ENCODE data around the gene CHD5. TPM values are rescaled to one million over a fixed set of nuclear protein-coding genes. Genes with fewer than 3 reads are reported as not detected.

The CHD5 gene
- total RNA-seq, 4 donors from 2014 or later = 0.04 to 0.36 (median 0.13) TPM; not detected in 1

DNA sequence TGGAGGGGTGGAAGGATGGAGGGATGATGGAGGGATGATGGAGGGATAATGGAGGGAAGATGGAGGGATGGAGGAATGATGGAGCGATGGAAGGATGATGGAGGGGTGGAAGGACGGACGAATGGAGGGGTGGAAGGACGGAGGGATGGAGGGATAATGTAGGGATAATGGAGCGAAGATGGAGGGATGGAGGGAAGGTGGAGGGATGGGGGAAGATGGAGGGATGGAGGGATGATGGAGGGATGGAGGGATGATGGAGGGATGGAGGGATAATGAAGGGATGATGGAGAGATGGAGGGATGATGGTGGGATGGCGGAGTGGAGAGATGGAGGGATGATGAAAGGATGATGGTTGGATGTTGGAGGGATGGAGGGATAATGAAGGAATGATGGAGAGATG is 73.1 kb downstream of the CHD5 start:
- 82% methylated on average over 6 of the region's 6 CpGs for WGBS
- H3K27me3 ChIP-seq = peaks cover 63% of the 10 kb centered on the region
- H3K4me3 ChIP-seq = no peak overlapping the region
- TF ChIP-seq POLR2AphosphoS5 (IDR thresholded peaks at IDR 0.05) = no peak
- TF ChIP-seq EP300 (IDR thresholded peaks at IDR 0.05) = no peak
- no peak for TF ChIP-seq POLR2A (IDR thresholded peaks at IDR 0.05)
- TF ChIP-seq, protein P1, sequence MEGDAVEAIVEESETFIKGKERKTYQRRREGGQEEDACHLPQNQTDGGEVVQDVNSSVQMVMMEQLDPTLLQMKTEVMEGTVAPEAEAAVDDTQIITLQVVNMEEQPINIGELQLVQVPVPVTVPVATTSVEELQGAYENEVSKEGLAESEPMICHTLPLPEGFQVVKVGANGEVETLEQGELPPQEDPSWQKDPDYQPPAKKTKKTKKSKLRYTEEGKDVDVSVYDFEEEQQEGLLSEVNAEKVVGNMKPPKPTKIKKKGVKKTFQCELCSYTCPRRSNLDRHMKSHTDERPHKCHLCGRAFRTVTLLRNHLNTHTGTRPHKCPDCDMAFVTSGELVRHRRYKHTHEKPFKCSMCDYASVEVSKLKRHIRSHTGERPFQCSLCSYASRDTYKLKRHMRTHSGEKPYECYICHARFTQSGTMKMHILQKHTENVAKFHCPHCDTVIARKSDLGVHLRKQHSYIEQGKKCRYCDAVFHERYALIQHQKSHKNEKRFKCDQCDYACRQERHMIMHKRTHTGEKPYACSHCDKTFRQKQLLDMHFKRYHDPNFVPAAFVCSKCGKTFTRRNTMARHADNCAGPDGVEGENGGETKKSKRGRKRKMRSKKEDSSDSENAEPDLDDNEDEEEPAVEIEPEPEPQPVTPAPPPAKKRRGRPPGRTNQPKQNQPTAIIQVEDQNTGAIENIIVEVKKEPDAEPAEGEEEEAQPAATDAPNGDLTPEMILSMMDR (IDR thresholded peaks at IDR 0.05) = no peak
- no peaks in the 10 kb centered on the region for H3K4me1 ChIP-seq
- H3K36me3 ChIP-seq = no peaks in the 10 kb centered on the region
- no peak overlapping the region for H3K27ac ChIP-seq
- DNase-seq (ENCODE audit: low spot score in 2 of 2) = no peak
- H3K9me3 ChIP-seq = no peaks in the 10 kb centered on the region

- H3K27me3 ChIP-seq = peaks cover 62% of the 10 kb centered on the region
- WGBS = 90% methylated on average over 19 of the region's 28 CpGs
- H3K36me3 ChIP-seq = no peaks in the 10 kb centered on the region
Observed at GRCh38 chr1:6106321-6106731, 73.8 kb downstream of the CHD5 start.

GRCh38 chr1:6105763-6106162 is 74.4 kb downstream of the CHD5 start:
- H3K9me3 ChIP-seq = no peaks in the 10 kb centered on the region
- no peak for TF ChIP-seq POLR2AphosphoS5 (IDR thresholded peaks at IDR 0.05)
- no peak for TF ChIP-seq POLR2A (IDR thresholded peaks at IDR 0.05)
- TF ChIP-seq, protein P1 (IDR thresholded peaks at IDR 0.05) = no peak
- TF ChIP-seq EP300 (IDR thresholded peaks at IDR 0.05) = no peak
- WGBS = 88% methylated on average over 5 of the region's 7 CpGs
- no peak for DNase-seq (ENCODE audit: low spot score in 2 of 2)
- H3K27ac ChIP-seq = no peak overlapping the region
- no peaks in the 10 kb centered on the region for H3K36me3 ChIP-seq
- H3K4me3 ChIP-seq = no peak overlapping the region
- H3K27me3 ChIP-seq = peaks cover 61% of the 10 kb centered on the region
- no peaks in the 10 kb centered on the region for H3K4me1 ChIP-seq

More at GRCh38 chr1:6106321-6106731, 73.8 kb downstream of the CHD5 start:
- no peak for TF ChIP-seq EP300 (IDR thresholded peaks at IDR 0.05)
- TF ChIP-seq POLR2A (IDR thresholded peaks at IDR 0.05) = no peak
- TF ChIP-seq, protein P1 (IDR thresholded peaks at IDR 0.05) = no peak
- TF ChIP-seq POLR2AphosphoS5 (IDR thresholded peaks at IDR 0.05) = no peak
- Histone ChIP-seq H3K27ac (no peak overlapping the region), H3K9me3 (no peaks in the 10 kb centered on the region), H3K4me3 (no peak overlapping the region), H3K4me1 (no peaks in the 10 kb centered on the region)
- DNase-seq (ENCODE audit: low spot score in 2 of 2) = no peak

DNA sequence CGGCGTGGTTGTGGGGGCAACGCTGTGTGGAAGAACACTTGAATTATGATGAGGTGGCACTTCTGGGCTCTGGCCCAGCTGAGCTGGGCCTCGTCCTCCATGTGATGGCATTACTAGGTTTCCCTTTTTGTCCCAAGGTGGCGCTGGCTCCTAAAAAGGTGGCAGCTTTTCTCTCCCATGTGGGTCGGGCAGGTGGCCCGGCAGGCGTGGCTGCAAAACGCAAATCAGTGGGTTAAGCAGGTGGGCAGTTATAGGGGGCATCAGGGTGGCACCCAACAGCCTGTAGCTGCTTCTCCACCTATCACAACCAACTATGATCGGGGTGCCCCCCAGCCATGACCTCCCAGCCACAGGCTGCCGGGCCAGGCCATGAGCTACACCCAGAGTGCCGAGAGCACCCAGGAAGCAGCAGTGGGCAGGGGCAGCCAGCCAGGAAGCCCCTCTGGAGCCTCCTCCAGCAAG is 74.9 kb downstream of the CHD5 start:
- 76% methylated on average over 9 of the region's 12 CpGs for WGBS
- Histone ChIP-seq H3K4me1 (no peaks in the 10 kb centered on the region), H3K9me3 (no peaks in the 10 kb centered on the region), H3K27ac (no peak overlapping the region), H3K27me3 (peaks cover 60% of the 10 kb centered on the region), H3K36me3 (no peaks in the 10 kb centered on the region), H3K4me3 (no peak overlapping the region)
- no peak for DNase-seq (ENCODE audit: low spot score in 2 of 2)
- TF ChIP-seq, protein P1 (IDR thresholded peaks at IDR 0.05) = no peak
- TF ChIP-seq POLR2AphosphoS5 (IDR thresholded peaks at IDR 0.05) (no peak), EP300 (IDR thresholded peaks at IDR 0.05) (no peak), POLR2A (IDR thresholded peaks at IDR 0.05) (no peak)

DNA sequence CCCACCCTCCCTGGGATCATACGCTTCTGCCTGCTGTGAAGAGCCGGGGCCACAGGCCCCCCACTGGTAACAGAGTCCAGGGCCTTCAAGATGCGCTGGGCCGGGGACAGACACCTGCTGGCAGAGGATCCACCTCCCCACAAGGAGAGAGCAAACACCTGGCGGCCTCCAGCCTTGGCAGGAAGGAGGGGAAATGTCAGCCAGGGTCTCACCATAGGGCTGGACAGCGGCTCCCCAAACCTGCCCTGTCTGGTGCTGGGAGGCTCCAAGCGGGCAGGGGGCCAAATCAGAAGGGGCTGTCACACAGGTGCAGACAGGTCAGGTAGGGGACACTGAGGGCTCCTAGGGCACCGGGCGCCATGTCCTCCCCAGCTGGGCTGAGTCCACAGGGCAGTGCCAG is 75.5 kb downstream of the CHD5 start:
- Histone ChIP-seq H3K4me3 (no peak overlapping the region), H3K9me3 (no peaks in the 10 kb centered on the region), H3K27me3 (peaks cover 57% of the 10 kb centered on the region), H3K36me3 (no peaks in the 10 kb centered on the region), H3K4me1 (no peaks in the 10 kb centered on the region), H3K27ac (no peak overlapping the region)
- 100% methylated on average over 2 of the region's 9 CpGs for WGBS
- TF ChIP-seq, protein P1 (IDR thresholded peaks at IDR 0.05) = no peak
- no peak for TF ChIP-seq EP300 (IDR thresholded peaks at IDR 0.05)
- no peak for DNase-seq (ENCODE audit: low spot score in 2 of 2)
